GM23338 (cell line): Measurements from ENCODE around the gene THAP9.

ENCODE experiments used
- CREB1 ChIP-seq: fragments of 250-450 bp; sonication (Bioruptor Pico); IDR thresholded peaks from 2 replicates; pipeline ENCODE4 v1.5.0; 2020; ENCODE audit warnings: low read depth, mild to moderate bottlenecking, moderate library complexity
- EZH2 ChIP-seq: fragments of 200-600 bp; sonication (generic); IDR thresholded peaks from one replicate; pipeline ENCODE4 v1.8.0; 2017; ENCODE audit warnings: antibody characterized with exemption, mild to moderate bottlenecking, low read depth; ENCODE audit not compliant: unreplicated experiment
- EZH2phosphoT487 ChIP-seq: fragments of 200-600 bp; sonication (generic); IDR thresholded peaks from one replicate; pipeline ENCODE4 v1.8.1; 2018; ENCODE audit warnings: antibody characterized with exemption; ENCODE audit not compliant: unreplicated experiment
- JUNB ChIP-seq: IDR thresholded peaks from one replicate; pipeline ENCODE4 v1.6.1; 2016; ENCODE audit warnings: antibody characterized with exemption; ENCODE audit not compliant: unreplicated experiment
- POLR2AphosphoS5 ChIP-seq: IDR thresholded peaks from 2 replicates; pipeline ENCODE4 v1.6.1; 2016; ENCODE audit warnings: antibody characterized with exemption, low read depth
- TF ChIP-seq, protein P1 (sequence below), 2 experiments: fragments of 200-600 bp in 1 of 2; sonication (generic) in 1 of 2; conservative IDR thresholded peaks; 2 replicates each; pipeline versions ENCODE4 v1.5.1 to v1.6.1; 2016 to 2017; ENCODE audit warnings: antibody characterized with exemption in 2 of 2, low read depth in 2 of 2, mild to moderate bottlenecking in 2 of 2, moderate library complexity in 1 of 2
- TF ChIP-seq, protein P2 (sequence below): IDR thresholded peaks from one replicate; pipeline ENCODE4 v1.6.1; 2018; ENCODE audit warnings: antibody characterized with exemption; ENCODE audit not compliant: unreplicated experiment
- TF ChIP-seq, protein P3 (sequence below): fragments of 250-450 bp; sonication (Bioruptor Pico); IDR thresholded peaks from 2 replicates; pipeline ENCODE4 v1.5.0; 2020; ENCODE audit warnings: mild to moderate bottlenecking, moderate library complexity

DNA sequence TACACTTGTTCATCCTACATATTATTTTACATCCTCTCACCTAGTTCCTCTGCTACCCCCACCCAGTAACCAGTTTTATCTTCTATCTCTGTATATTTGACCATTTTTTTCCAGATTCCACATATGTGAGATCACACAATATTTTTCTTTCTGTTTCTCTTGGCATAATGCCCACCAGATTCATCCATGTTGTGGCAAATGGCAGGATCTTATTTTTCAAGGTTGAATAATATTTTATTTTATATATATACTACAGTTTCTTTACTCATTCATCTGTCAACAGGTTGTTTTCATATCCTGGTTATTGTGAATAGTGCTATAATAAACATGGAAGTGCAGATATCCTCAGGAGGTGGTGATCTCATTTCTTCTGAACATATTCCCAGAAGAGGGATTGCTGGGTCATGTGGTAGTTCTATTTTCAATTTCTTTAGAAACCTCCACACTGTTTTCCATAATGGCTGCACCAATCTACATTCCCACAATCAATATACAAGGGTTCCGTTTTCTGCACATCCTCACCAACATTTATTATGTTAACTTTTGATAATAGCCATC lies 48.2 kb downstream of the THAP9 start:
- no peak for TF ChIP-seq EZH2
- TF ChIP-seq, protein P1, sequence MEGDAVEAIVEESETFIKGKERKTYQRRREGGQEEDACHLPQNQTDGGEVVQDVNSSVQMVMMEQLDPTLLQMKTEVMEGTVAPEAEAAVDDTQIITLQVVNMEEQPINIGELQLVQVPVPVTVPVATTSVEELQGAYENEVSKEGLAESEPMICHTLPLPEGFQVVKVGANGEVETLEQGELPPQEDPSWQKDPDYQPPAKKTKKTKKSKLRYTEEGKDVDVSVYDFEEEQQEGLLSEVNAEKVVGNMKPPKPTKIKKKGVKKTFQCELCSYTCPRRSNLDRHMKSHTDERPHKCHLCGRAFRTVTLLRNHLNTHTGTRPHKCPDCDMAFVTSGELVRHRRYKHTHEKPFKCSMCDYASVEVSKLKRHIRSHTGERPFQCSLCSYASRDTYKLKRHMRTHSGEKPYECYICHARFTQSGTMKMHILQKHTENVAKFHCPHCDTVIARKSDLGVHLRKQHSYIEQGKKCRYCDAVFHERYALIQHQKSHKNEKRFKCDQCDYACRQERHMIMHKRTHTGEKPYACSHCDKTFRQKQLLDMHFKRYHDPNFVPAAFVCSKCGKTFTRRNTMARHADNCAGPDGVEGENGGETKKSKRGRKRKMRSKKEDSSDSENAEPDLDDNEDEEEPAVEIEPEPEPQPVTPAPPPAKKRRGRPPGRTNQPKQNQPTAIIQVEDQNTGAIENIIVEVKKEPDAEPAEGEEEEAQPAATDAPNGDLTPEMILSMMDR (conservative IDR thresholded peaks at IDR 0.05; ENCODE audit: low read depth in 2 of 2) = no peak
- TF ChIP-seq POLR2AphosphoS5 = no peak
- TF ChIP-seq, protein P2, sequence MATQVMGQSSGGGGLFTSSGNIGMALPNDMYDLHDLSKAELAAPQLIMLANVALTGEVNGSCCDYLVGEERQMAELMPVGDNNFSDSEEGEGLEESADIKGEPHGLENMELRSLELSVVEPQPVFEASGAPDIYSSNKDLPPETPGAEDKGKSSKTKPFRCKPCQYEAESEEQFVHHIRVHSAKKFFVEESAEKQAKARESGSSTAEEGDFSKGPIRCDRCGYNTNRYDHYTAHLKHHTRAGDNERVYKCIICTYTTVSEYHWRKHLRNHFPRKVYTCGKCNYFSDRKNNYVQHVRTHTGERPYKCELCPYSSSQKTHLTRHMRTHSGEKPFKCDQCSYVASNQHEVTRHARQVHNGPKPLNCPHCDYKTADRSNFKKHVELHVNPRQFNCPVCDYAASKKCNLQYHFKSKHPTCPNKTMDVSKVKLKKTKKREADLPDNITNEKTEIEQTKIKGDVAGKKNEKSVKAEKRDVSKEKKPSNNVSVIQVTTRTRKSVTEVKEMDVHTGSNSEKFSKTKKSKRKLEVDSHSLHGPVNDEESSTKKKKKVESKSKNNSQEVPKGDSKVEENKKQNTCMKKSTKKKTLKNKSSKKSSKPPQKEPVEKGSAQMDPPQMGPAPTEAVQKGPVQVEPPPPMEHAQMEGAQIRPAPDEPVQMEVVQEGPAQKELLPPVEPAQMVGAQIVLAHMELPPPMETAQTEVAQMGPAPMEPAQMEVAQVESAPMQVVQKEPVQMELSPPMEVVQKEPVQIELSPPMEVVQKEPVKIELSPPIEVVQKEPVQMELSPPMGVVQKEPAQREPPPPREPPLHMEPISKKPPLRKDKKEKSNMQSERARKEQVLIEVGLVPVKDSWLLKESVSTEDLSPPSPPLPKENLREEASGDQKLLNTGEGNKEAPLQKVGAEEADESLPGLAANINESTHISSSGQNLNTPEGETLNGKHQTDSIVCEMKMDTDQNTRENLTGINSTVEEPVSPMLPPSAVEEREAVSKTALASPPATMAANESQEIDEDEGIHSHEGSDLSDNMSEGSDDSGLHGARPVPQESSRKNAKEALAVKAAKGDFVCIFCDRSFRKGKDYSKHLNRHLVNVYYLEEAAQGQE = no peak
- no peak for TF ChIP-seq CREB1
- no peak for TF ChIP-seq EZH2phosphoT487
- no peak for TF ChIP-seq JUNB
- TF ChIP-seq, protein P3, sequence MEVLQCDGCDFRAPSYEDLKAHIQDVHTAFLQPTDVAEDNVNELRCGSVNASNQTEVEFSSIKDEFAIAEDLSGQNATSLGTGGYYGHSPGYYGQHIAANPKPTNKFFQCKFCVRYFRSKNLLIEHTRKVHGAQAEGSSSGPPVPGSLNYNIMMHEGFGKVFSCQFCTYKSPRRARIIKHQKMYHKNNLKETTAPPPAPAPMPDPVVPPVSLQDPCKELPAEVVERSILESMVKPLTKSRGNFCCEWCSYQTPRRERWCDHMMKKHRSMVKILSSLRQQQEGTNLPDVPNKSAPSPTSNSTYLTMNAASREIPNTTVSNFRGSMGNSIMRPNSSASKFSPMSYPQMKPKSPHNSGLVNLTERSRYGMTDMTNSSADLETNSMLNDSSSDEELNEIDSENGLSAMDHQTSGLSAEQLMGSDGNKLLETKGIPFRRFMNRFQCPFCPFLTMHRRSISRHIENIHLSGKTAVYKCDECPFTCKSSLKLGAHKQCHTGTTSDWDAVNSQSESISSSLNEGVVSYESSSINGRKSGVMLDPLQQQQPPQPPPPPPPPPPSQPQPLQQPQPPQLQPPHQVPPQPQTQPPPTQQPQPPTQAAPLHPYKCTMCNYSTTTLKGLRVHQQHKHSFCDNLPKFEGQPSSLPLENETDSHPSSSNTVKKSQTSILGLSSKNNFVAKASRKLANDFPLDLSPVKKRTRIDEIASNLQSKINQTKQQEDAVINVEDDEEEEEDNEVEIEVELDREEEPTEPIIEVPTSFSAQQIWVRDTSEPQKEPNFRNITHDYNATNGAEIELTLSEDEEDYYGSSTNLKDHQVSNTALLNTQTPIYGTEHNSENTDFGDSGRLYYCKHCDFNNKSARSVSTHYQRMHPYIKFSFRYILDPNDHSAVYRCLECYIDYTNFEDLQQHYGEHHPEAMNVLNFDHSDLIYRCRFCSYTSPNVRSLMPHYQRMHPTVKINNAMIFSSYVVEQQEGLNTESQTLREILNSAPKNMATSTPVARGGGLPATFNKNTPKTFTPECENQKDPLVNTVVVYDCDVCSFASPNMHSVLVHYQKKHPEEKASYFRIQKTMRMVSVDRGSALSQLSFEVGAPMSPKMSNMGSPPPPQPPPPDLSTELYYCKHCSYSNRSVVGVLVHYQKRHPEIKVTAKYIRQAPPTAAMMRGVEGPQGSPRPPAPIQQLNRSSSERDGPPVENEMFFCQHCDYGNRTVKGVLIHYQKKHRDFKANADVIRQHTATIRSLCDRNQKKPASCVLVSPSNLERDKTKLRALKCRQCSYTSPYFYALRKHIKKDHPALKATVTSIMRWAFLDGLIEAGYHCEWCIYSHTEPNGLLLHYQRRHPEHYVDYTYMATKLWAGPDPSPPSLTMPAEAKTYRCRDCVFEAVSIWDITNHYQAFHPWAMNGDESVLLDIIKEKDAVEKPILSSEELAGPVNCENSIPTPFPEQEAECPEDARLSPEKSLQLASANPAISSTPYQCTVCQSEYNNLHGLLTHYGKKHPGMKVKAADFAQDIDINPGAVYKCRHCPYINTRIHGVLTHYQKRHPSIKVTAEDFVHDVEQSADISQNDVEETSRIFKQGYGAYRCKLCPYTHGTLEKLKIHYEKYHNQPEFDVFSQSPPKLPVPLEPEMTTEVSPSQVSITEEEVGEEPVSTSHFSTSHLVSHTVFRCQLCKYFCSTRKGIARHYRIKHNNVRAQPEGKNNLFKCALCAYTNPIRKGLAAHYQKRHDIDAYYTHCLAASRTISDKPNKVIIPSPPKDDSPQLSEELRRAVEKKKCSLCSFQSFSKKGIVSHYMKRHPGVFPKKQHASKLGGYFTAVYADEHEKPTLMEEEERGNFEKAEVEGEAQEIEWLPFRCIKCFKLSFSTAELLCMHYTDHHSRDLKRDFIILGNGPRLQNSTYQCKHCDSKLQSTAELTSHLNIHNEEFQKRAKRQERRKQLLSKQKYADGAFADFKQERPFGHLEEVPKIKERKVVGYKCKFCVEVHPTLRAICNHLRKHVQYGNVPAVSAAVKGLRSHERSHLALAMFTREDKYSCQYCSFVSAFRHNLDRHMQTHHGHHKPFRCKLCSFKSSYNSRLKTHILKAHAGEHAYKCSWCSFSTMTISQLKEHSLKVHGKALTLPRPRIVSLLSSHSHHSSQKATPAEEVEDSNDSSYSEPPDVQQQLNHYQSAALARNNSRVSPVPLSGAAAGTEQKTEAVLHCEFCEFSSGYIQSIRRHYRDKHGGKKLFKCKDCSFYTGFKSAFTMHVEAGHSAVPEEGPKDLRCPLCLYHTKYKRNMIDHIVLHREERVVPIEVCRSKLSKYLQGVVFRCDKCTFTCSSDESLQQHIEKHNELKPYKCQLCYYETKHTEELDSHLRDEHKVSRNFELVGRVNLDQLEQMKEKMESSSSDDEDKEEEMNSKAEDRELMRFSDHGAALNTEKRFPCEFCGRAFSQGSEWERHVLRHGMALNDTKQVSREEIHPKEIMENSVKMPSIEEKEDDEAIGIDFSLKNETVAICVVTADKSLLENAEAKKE = no peak
